HFFc6 (cell line): Measurements from ENCODE around the gene EML1. TPM values are rescaled to one million over a fixed set of nuclear protein-coding genes. Genes with fewer than 3 reads are reported as not detected.

ENCODE experiments used
- DNase-seq: peaks from one replicate; pipeline ENCODE4 v3.0.0-alpha.2; 2018
- H3K27ac Mint-ChIP-seq: 2 replicates; pipeline ENCODE4 v1.8.0; 2020; ENCODE audit warnings: mild to moderate bottlenecking, mixed read lengths
- H3K27me3 Mint-ChIP-seq: 2 replicates; pipeline ENCODE4 v1.8.0; 2021; ENCODE audit warnings: mild to moderate bottlenecking, moderate library complexity, mixed read lengths; ENCODE audit not compliant: insufficient read depth
- H3K36me3 Mint-ChIP-seq: 2 replicates; pipeline ENCODE4 v1.8.0; 2021; ENCODE audit warnings: low read depth, mixed read lengths
- H3K4me1 Mint-ChIP-seq: 2 replicates; pipeline ENCODE4 v1.8.0; 2020; ENCODE audit warnings: low read depth, mixed read lengths
- H3K4me3 Mint-ChIP-seq: 2 replicates; pipeline ENCODE4 v1.8.0; 2020; ENCODE audit warnings: mild to moderate bottlenecking, moderate library complexity, mixed read lengths
- H3K9me3 Mint-ChIP-seq: 2 replicates; pipeline ENCODE4 v1.8.0; 2020; ENCODE audit warnings: mild to moderate bottlenecking, mixed read lengths
- total RNA-seq, 6 experiments: library from RNA; stranded (reverse); fragmentation: NEBNext Ultra II Directional; extraction: Animal tissue kit (Norgen Biotek cat#: 25700); gene quantifications; 2 replicates in 1 of 6; 3 replicates in 5 of 6; pipeline ENCODE4 v1.2.3, GENCODE V29; 2021
- TF ChIP-seq, protein P1 (sequence below): fragments of 200-600 bp; sonication (generic); IDR thresholded peaks from 2 replicates; pipeline ENCODE4 v1.5.0; 2021; ENCODE audit warnings: antibody characterized with exemption, mild to moderate bottlenecking

Gene EML1
- total RNA-seq, 6 experiments from 2014 or later, result 13.2 to 27.6 (median 22.2) TPM

DNA sequence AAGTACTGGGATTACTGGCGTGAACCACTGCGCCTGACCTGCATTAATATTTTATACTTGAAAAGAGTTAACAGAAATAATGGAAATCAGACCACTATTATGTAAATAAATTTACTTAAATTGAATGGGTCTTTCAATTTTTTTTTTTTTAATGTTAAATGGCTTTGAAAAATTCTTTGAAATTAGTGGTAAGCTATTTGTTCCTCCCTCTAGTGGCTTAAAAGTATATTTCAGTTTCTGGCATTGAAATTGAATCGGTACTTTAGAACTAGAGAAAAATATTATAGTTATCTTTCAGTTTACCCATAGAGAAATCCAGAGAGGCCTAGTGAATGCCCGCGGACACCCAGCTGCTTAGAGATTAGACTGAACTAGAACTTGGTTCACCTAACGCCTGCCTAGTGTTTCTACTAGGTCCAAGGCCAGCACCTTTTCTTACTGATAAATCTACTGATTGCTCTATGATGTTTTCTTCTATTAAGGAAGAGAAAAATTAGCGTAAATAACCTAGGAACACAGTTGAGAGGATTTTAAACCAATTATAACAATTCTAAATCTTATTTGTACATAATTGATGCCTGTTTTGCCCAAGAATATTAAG, 106.5 kb downstream of the EML1 start:
- DNase-seq, result peak; percentile 24
- Mint-ChIP-seq H3K9me3 (no peaks in the 10 kb centered on the region), H3K36me3 (peaks cover 11% of the 10 kb centered on the region), H3K4me3 (no peak overlapping the region), H3K27ac (no peak overlapping the region), H3K4me1 (no peaks in the 10 kb centered on the region), H3K27me3 (peaks cover 2% of the 10 kb centered on the region; the same call in 1 of the 2 replicates)
- TF ChIP-seq, protein P1, sequence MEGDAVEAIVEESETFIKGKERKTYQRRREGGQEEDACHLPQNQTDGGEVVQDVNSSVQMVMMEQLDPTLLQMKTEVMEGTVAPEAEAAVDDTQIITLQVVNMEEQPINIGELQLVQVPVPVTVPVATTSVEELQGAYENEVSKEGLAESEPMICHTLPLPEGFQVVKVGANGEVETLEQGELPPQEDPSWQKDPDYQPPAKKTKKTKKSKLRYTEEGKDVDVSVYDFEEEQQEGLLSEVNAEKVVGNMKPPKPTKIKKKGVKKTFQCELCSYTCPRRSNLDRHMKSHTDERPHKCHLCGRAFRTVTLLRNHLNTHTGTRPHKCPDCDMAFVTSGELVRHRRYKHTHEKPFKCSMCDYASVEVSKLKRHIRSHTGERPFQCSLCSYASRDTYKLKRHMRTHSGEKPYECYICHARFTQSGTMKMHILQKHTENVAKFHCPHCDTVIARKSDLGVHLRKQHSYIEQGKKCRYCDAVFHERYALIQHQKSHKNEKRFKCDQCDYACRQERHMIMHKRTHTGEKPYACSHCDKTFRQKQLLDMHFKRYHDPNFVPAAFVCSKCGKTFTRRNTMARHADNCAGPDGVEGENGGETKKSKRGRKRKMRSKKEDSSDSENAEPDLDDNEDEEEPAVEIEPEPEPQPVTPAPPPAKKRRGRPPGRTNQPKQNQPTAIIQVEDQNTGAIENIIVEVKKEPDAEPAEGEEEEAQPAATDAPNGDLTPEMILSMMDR, result peak; percentile 89

- Mint-ChIP-seq H3K9me3 (no peaks in the 10 kb centered on the region), H3K36me3 (peaks cover 11% of the 10 kb centered on the region), H3K4me1 (peaks cover 4% of the 10 kb centered on the region; the same call in 1 of the 2 replicates), H3K27me3 (peaks cover 2% of the 10 kb centered on the region; the same call in 1 of the 2 replicates), H3K4me3 (no peak overlapping the region), H3K27ac (no peak overlapping the region)
- TF ChIP-seq, protein P1, result no peak
- no peak for DNase-seq
These were observed 109.7 kb downstream of the EML1 start for GRCh38 chr14:99902925-99903324.

DNA sequence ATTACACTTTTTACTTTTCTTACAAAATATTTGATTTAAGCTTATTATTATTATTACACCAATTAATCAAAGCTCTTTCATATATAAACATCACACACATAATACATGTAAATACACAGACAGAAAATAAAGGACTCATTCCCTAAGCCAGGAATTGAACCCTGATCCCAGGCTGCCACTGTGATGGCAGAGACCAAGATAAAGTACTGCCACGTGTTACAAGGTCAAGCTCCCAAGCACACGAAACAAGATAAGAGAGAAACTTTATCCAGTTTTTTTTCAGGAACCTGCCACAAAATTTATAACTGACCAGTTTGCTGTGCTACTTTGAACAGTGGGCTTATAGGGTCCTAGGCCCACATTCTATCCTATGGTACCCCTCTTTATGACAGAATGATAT, 111.3 kb downstream of the EML1 start:
- DNase-seq, result no peak
- H3K9me3 Mint-ChIP-seq, result no peaks in the 10 kb centered on the region
- TF ChIP-seq, protein P1, result no peak
- no peak overlapping the region for H3K27ac Mint-ChIP-seq
- H3K4me3 Mint-ChIP-seq, result no peak overlapping the region
- H3K36me3 Mint-ChIP-seq, result peaks cover 11% of the 10 kb centered on the region
- H3K27me3 Mint-ChIP-seq, result no peaks in the 10 kb centered on the region; the same call in 1 of the 2 replicates
- peaks cover 9% of the 10 kb centered on the region for H3K4me1 Mint-ChIP-seq

DNA sequence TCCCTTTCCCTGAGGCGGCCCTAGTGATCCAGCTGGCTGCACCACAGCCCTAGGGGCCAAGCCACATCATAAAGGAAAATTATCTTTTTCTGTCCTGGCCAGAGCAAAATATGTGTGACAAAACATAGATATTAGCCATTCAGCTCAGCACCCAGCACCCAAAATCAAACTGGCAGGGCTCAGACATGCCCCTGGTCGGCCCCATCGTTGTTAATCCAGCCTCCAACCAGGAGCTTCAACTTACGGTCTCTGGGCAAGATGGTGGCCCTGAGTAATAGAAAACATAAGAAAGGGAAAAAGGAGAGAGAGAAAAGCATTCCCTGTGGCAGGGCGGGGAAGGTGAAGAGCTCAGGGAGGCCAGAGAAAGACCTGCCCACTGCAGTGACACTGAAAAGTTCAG, 111.9 kb downstream of the EML1 start:
- Mint-ChIP-seq H3K9me3 (no peaks in the 10 kb centered on the region), H3K36me3 (peaks cover 11% of the 10 kb centered on the region)

GRCh38 chr14:99907761-99908652, 114.8 kb downstream of the EML1 start:
- Mint-ChIP-seq H3K4me1 (peaks cover 29% of the 10 kb centered on the region), H3K27ac (no peak overlapping the region), H3K36me3 (0 out of 2 replicates have a peak, but pooled peaks cover 11% of the 10 kb centered on the region), H3K27me3 (no peaks in the 10 kb centered on the region; the same call in 1 of the 2 replicates), H3K9me3 (no peaks in the 10 kb centered on the region), H3K4me3 (no peak overlapping the region)
- DNase-seq, result no peak
- TF ChIP-seq, protein P1, result no peak

More for the DNA sequence above, 111.9 kb downstream of the EML1 start:
- no peak overlapping the region for H3K27ac Mint-ChIP-seq
- TF ChIP-seq, protein P1, result no peak
- peaks cover 15% of the 10 kb centered on the region for H3K4me1 Mint-ChIP-seq
- no peak overlapping the region for H3K4me3 Mint-ChIP-seq
- no peak for DNase-seq
- no peaks in the 10 kb centered on the region; the same call in 1 of the 2 replicates for H3K27me3 Mint-ChIP-seq
